OCI-LY7 (cell line): ENCODE measurements around the gene INSL6. TPM values are rescaled to one million over a fixed set of nuclear protein-coding genes. Genes with fewer than 3 reads are reported as not detected.

Source experiments
- BruUV-seq: library from RNA; stranded (reverse); fragments of 400-500 nt; replicated peaks from 2 replicates; lab custom pipeline; 2021; lab: Mats Ljungman, UMichigan
- CTCF ChIA-PET: fragments of 300-600 bp; sonication (Branson Sonifier 250); formaldehyde crosslinking; loops from one replicate; lab custom pipeline; 2022; ENCODE audit warnings: antibody characterized with exemption; ENCODE audit not compliant: unreplicated experiment; lab: Charles Lee
- POLR2A ChIA-PET: fragments of 300-600 bp; sonication (Branson Sonifier 250); formaldehyde crosslinking; loops from one replicate; lab custom pipeline; 2022; ENCODE audit warnings: antibody characterized with exemption; lab: Charles Lee
- DNase-seq: peaks from one replicate; pipeline ENCODE4 v3.0.0-alpha.2; 2015; ENCODE audit warnings: low spot score
- H2AFZ ChIP-seq: fragments of 200-600 bp; sonication (generic), shearing (Covaris generic); 2 replicates; pipeline ENCODE4 v1.6.1; 2014; ENCODE audit warnings: mild to moderate bottlenecking, antibody characterized with exemption, low read length, moderate library complexity
- H3K27ac ChIP-seq: fragments of 200-600 bp; sonication (generic); 2 replicates; pipeline ENCODE4 v1.5.1; 2014; ENCODE audit warnings: mixed run types, low read depth, mild to moderate bottlenecking, moderate library complexity, low read length, inconsistent platforms; ENCODE audit not compliant: poor library complexity, severe bottlenecking
- H3K36me3 ChIP-seq: fragments of 200-600 bp; sonication (generic); 2 replicates; pipeline ENCODE4 v1.6.1; 2014; ENCODE audit warnings: mild to moderate bottlenecking, antibody characterized with exemption, low read length, moderate library complexity, mixed read lengths; ENCODE audit not compliant: insufficient read depth
- H3K4me1 ChIP-seq: fragments of 200-600 bp; sonication (generic); 2 replicates; pipeline ENCODE4 v1.5.1; 2014; ENCODE audit warnings: mild to moderate bottlenecking, low read length; ENCODE audit not compliant: insufficient read depth, poor library complexity, severe bottlenecking
- H3K4me2 ChIP-seq: fragments of 200-600 bp; sonication (generic); 2 replicates; pipeline ENCODE4 v1.6.1; 2014; ENCODE audit warnings: mild to moderate bottlenecking, low read length
- H3K4me3 ChIP-seq: fragments of 200-600 bp; sonication (generic); 2 replicates; pipeline ENCODE4 v1.5.1; 2014; ENCODE audit warnings: mild to moderate bottlenecking, low read depth, low read length; ENCODE audit not compliant: poor library complexity, severe bottlenecking
- H3K79me2 ChIP-seq: fragments of 200-600 bp; sonication (generic); 2 replicates; pipeline ENCODE4 v1.6.1; 2016; ENCODE audit warnings: low read depth, mild to moderate bottlenecking, low read length, moderate library complexity, mixed read lengths; ENCODE audit not compliant: insufficient read depth
- H3K9me2 ChIP-seq: fragments of 200-600 bp; sonication (generic); 2 replicates; pipeline ENCODE4 v1.6.1; 2016; ENCODE audit warnings: mild to moderate bottlenecking, low read length, mixed read lengths; ENCODE audit not compliant: insufficient read depth
- H3K9me3 ChIP-seq: fragments of 200-600 bp; sonication (generic); 2 replicates; pipeline ENCODE4 v1.6.1; 2014; ENCODE audit warnings: mild to moderate bottlenecking, mixed run types, low read length, mixed read lengths
- H4K20me1 ChIP-seq: fragments of 200-600 bp; sonication (generic); 2 replicates; pipeline ENCODE4 v1.6.1; 2014; ENCODE audit warnings: mild to moderate bottlenecking, antibody characterized with exemption, low read length, moderate library complexity, mixed read lengths; ENCODE audit not compliant: insufficient read depth
- EZH2phosphoT487 ChIP-seq: fragments of 200-600 bp; sonication (generic); IDR thresholded peaks from 2 replicates; pipeline ENCODE4 v1.6.1; 2018; ENCODE audit warnings: low read depth, borderline replicate concordance, mild to moderate bottlenecking, mixed run types, antibody characterized with exemption, low read length, moderate library complexity, mixed read lengths
- intact Hi-C: fragments of 100-400 bp; cut with micrococcal nuclease; formaldehyde crosslinking; loops from one replicate; pipeline ENCODE4 v1.10.0; 2022; ENCODE audit not compliant: unreplicated experiment
- total RNA-seq, 2 experiments: library from RNA; depleted of rRNA in 1 of 2; stranded (reverse); fragments of >200 nt in 1 of 2; shearing (Covaris generic) in 1 of 2; gene quantifications; 2 replicates each; pipeline ENCODE4 v1.2.3, GENCODE V29; 2014 to 2022
- TF ChIP-seq, protein P1 (sequence below): fragments of 200-600 bp; sonication (generic); conservative IDR thresholded peaks from 2 replicates; pipeline ENCODE4 v1.5.1; 2014; ENCODE audit warnings: mild to moderate bottlenecking, antibody characterized with exemption, low read length, moderate library complexity, mixed read lengths

INSL6 gene
- total RNA-seq, 2 experiments from 2014 or later = not detected

- no peaks in the 10 kb centered on the region for H3K9me3 ChIP-seq
- no peak overlapping the region for H2AFZ ChIP-seq
- no peaks in the 10 kb centered on the region for H3K79me2 ChIP-seq
- no peak overlapping the region for H3K27ac ChIP-seq
- no peak for DNase-seq
- H3K4me1 ChIP-seq = no peaks in the 10 kb centered on the region
- ChIA-PET POLR2A (no interaction called here), CTCF (no interaction called here)
- no peaks in the 10 kb centered on the region for H4K20me1 ChIP-seq
- no TSS peak for BruUV-seq
- no peak for TF ChIP-seq EZH2phosphoT487
- TF ChIP-seq, protein P1, sequence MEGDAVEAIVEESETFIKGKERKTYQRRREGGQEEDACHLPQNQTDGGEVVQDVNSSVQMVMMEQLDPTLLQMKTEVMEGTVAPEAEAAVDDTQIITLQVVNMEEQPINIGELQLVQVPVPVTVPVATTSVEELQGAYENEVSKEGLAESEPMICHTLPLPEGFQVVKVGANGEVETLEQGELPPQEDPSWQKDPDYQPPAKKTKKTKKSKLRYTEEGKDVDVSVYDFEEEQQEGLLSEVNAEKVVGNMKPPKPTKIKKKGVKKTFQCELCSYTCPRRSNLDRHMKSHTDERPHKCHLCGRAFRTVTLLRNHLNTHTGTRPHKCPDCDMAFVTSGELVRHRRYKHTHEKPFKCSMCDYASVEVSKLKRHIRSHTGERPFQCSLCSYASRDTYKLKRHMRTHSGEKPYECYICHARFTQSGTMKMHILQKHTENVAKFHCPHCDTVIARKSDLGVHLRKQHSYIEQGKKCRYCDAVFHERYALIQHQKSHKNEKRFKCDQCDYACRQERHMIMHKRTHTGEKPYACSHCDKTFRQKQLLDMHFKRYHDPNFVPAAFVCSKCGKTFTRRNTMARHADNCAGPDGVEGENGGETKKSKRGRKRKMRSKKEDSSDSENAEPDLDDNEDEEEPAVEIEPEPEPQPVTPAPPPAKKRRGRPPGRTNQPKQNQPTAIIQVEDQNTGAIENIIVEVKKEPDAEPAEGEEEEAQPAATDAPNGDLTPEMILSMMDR = no peak
- H3K4me3 ChIP-seq = no peak overlapping the region
- intact Hi-C loops = no loop called here
- no peaks in the 10 kb centered on the region for H3K9me2 ChIP-seq
- H3K4me2 ChIP-seq = no peak overlapping the region
- H3K36me3 ChIP-seq = no peaks in the 10 kb centered on the region
These were observed 7.2 kb downstream of the INSL6 start for GRCh38 chr9:5178126-5178805.

GRCh38 chr9:5146241-5146640, 39.2 kb downstream of the INSL6 start:
- H3K79me2 ChIP-seq = no peaks in the 10 kb centered on the region
- POLR2A ChIA-PET = interaction anchor here (0.6 kb wide), 1 partner anchor 132 kb away, joined by 3 read pairs; no protein-coding TSS in a partner anchor
- CTCF ChIA-PET = no interaction called here
- BruUV-seq = no TSS peak
- no peaks in the 10 kb centered on the region for H3K9me2 ChIP-seq
- no peak overlapping the region for H3K4me2 ChIP-seq
- no peaks in the 10 kb centered on the region for H4K20me1 ChIP-seq
- no peaks in the 10 kb centered on the region for H3K9me3 ChIP-seq
- no peak for TF ChIP-seq EZH2phosphoT487
- TF ChIP-seq, protein P1 = no peak
- no peaks in the 10 kb centered on the region for H3K4me1 ChIP-seq
- intact Hi-C loops = no loop called here
- no peak overlapping the region for H3K27ac ChIP-seq
- H3K4me3 ChIP-seq = no peak overlapping the region
- DNase-seq = no peak
- no peaks in the 10 kb centered on the region for H3K36me3 ChIP-seq
- H2AFZ ChIP-seq = no peak overlapping the region

DNA sequence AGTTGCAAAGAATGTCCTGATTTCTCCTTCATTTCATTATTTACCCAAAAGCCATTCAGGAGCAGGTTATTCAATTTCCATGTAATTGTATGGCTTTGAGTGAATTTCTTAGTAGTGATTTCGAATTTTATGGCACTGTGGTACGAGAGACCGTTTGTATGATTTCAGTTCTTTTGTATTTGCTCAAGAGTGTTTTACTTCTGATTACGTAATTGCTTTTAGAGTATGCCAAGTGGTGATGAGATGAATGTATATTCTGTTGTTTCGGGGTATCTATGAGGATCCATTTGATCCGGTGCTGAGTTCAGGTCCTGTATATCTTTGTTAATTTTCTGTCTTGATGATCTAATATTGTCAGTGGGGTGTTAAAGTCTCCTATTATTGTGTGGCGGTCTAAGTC, 41.2 kb downstream of the INSL6 start:
- no peak overlapping the region for H3K4me2 ChIP-seq
- no peaks in the 10 kb centered on the region for H4K20me1 ChIP-seq
- BruUV-seq = no TSS peak
- no peaks in the 10 kb centered on the region for H3K79me2 ChIP-seq
- POLR2A ChIA-PET = no interaction called here
- H2AFZ ChIP-seq = no peak overlapping the region
- no peak overlapping the region for H3K4me3 ChIP-seq
- TF ChIP-seq EZH2phosphoT487 = no peak
- TF ChIP-seq, protein P1 = no peak
- H3K36me3 ChIP-seq = no peaks in the 10 kb centered on the region
- H3K9me3 ChIP-seq = no peaks in the 10 kb centered on the region
- no peak for DNase-seq
- CTCF ChIA-PET = no interaction called here
- H3K27ac ChIP-seq = no peak overlapping the region
- no peaks in the 10 kb centered on the region for H3K4me1 ChIP-seq
- intact Hi-C loops = no loop called here
- H3K9me2 ChIP-seq = no peaks in the 10 kb centered on the region
